ENCODE results near the gene UBTD2. TPM values are rescaled to one million over a fixed set of nuclear protein-coding genes. Genes with fewer than 3 reads are reported as not detected.

UBTD2 gene
- total and polyA plus RNA-seq, 2 experiments from 2014 or later = 17.9 to 46.3 TPM

GRCh38 chr5:172219296-172219695 lies 64.3 kb downstream of the UBTD2 start (continued):
- TF ChIP-seq, protein P1, sequence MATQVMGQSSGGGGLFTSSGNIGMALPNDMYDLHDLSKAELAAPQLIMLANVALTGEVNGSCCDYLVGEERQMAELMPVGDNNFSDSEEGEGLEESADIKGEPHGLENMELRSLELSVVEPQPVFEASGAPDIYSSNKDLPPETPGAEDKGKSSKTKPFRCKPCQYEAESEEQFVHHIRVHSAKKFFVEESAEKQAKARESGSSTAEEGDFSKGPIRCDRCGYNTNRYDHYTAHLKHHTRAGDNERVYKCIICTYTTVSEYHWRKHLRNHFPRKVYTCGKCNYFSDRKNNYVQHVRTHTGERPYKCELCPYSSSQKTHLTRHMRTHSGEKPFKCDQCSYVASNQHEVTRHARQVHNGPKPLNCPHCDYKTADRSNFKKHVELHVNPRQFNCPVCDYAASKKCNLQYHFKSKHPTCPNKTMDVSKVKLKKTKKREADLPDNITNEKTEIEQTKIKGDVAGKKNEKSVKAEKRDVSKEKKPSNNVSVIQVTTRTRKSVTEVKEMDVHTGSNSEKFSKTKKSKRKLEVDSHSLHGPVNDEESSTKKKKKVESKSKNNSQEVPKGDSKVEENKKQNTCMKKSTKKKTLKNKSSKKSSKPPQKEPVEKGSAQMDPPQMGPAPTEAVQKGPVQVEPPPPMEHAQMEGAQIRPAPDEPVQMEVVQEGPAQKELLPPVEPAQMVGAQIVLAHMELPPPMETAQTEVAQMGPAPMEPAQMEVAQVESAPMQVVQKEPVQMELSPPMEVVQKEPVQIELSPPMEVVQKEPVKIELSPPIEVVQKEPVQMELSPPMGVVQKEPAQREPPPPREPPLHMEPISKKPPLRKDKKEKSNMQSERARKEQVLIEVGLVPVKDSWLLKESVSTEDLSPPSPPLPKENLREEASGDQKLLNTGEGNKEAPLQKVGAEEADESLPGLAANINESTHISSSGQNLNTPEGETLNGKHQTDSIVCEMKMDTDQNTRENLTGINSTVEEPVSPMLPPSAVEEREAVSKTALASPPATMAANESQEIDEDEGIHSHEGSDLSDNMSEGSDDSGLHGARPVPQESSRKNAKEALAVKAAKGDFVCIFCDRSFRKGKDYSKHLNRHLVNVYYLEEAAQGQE (IDR thresholded peaks at IDR 0.05; ENCODE audit: unreplicated experiment) = no peak
- TF ChIP-seq POLR2AphosphoS5 (IDR thresholded peaks at IDR 0.05; ENCODE audit: low read depth) = no peak
- TF ChIP-seq STAT1 (IDR thresholded peaks at IDR 0.05; ENCODE audit: unreplicated experiment) = no peak
- TF ChIP-seq, protein P2, sequence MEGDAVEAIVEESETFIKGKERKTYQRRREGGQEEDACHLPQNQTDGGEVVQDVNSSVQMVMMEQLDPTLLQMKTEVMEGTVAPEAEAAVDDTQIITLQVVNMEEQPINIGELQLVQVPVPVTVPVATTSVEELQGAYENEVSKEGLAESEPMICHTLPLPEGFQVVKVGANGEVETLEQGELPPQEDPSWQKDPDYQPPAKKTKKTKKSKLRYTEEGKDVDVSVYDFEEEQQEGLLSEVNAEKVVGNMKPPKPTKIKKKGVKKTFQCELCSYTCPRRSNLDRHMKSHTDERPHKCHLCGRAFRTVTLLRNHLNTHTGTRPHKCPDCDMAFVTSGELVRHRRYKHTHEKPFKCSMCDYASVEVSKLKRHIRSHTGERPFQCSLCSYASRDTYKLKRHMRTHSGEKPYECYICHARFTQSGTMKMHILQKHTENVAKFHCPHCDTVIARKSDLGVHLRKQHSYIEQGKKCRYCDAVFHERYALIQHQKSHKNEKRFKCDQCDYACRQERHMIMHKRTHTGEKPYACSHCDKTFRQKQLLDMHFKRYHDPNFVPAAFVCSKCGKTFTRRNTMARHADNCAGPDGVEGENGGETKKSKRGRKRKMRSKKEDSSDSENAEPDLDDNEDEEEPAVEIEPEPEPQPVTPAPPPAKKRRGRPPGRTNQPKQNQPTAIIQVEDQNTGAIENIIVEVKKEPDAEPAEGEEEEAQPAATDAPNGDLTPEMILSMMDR (conservative IDR thresholded peaks at IDR 0.05; ENCODE audit: low read depth in 2 of 2) = no peak
- TF ChIP-seq EZH2 (IDR thresholded peaks at IDR 0.05; ENCODE audit: low read depth, unreplicated experiment) = no peak
- TF ChIP-seq JUNB (IDR thresholded peaks at IDR 0.05; ENCODE audit: unreplicated experiment) = no peak
- no peak for TF ChIP-seq NANOG (IDR thresholded peaks at IDR 0.05; ENCODE audit: borderline replicate concordance)
- TF ChIP-seq, protein P3, sequence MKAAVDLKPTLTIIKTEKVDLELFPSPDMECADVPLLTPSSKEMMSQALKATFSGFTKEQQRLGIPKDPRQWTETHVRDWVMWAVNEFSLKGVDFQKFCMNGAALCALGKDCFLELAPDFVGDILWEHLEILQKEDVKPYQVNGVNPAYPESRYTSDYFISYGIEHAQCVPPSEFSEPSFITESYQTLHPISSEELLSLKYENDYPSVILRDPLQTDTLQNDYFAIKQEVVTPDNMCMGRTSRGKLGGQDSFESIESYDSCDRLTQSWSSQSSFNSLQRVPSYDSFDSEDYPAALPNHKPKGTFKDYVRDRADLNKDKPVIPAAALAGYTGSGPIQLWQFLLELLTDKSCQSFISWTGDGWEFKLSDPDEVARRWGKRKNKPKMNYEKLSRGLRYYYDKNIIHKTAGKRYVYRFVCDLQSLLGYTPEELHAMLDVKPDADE (IDR thresholded peaks at IDR 0.05) = no peak

DNA sequence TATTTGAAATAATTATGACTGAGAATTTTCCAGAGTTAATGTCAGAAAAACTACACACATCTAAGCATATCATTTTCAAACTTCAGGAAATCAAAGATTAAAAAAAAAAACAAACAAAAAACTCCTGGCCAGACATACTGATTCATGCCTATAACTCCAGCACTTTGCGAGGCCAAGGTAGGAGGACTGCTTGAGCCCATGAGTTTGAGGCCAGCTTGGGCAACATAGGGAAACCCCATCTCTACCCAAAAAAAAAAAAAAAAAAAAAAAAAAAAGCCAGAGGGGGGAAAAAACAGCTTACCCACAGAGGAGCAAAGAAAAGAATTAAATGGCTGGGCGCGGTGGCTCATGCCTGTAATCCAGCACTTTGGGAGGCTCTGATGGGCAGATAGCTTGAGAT lies 67.2 kb downstream of the UBTD2 start:
- Mint-ChIP-seq H3K4me1 (0 out of 3 replicates have a peak, but pooled peaks cover 4% of the 10 kb centered on the region), H3K36me3 (ENCODE audit: low read depth) (peaks cover 41% of the 10 kb centered on the region), H3K9me3 (no peaks in the 10 kb centered on the region), H3K27ac (no peak overlapping the region), H3K27me3 (ENCODE audit: insufficient read depth, low read depth, poor library complexity) (no peaks in the 10 kb centered on the region), H3K4me3 (no peak overlapping the region)
- Histone ChIP-seq H3K9me2 (ENCODE audit: insufficient read depth) (no peaks in the 10 kb centered on the region), H3K4me1 (ENCODE audit: insufficient read depth) (no peaks in the 10 kb centered on the region), H3K27ac (ENCODE audit: low read depth) (no peak overlapping the region), H4K20me1 (replicated peaks; ENCODE audit: insufficient read depth) (peaks cover 27% of the 10 kb centered on the region), H3K27me3 (ENCODE audit: insufficient read depth) (no peaks in the 10 kb centered on the region), H3K4me3 (no peak overlapping the region), H3K36me3 (ENCODE audit: insufficient read depth) (peaks cover 14% of the 10 kb centered on the region), H3F3A (replicated peaks; ENCODE audit: low read depth) (no peaks in the 10 kb centered on the region), H2AFZ (no peak overlapping the region), H3K4me2 (no peak overlapping the region), H3K79me2 (replicated peaks; ENCODE audit: insufficient read depth) (peaks cover 64% of the 10 kb centered on the region)
- ATAC-seq (no peak), DNase-seq (ENCODE audit: low spot score) (no peak)
- TF ChIP-seq POLR2AphosphoS5 (IDR thresholded peaks at IDR 0.05; ENCODE audit: low read depth) (no peak), ZNF114 (CRISPR knock-in tag; IDR thresholded peaks at IDR 0.05) (no peak), NANOG (IDR thresholded peaks at IDR 0.05; ENCODE audit: borderline replicate concordance) (no peak), EZH2phosphoT487 (IDR thresholded peaks at IDR 0.05; ENCODE audit: unreplicated experiment) (no peak), EZH2 (IDR thresholded peaks at IDR 0.05; ENCODE audit: low read depth, unreplicated experiment) (no peak)
- TF ChIP-seq, protein P3 (IDR thresholded peaks at IDR 0.05) = no peak
- TF ChIP-seq, protein P1 (IDR thresholded peaks at IDR 0.05; ENCODE audit: unreplicated experiment) = no peak
- TF ChIP-seq, protein P2 (conservative IDR thresholded peaks at IDR 0.05; ENCODE audit: low read depth in 2 of 2) = no peak

All from GM23338 (cell line).